Measurements from ENCODE around the gene ZNF214. TPM values are rescaled to one million over a fixed set of nuclear protein-coding genes. Genes with fewer than 3 reads are reported as not detected.

Gene ZNF214
- 1 to 10 TPM in 1 of 4 donors, under 1 TPM in 2, not detected in 1; 0.27 to 6.8 (median 0.97) TPM for polyA plus RNA-seq
- long read RNA-seq, donor 1, partial matches to known transcripts = 0 of 1 reads
- long read RNA-seq, donor 1, other reads (novel, unspliced or antisense) = 0 of 1 reads
- long read RNA-seq, donor 2 = 0 reads
- long read RNA-seq, donor 3 = 0 reads
- long read RNA-seq, donor 4 = 0 reads
- long read RNA-seq, donor 5 = 0 reads
- long read RNA-seq, donor 6, partial matches to known transcripts = 0 of 1 reads
- long read RNA-seq, donor 6, other reads (novel, unspliced or antisense) = 0 of 1 reads
- long read RNA-seq, donor 7 = 0 reads
- long read RNA-seq, donor 8 = 0 reads
- long read RNA-seq, donor 9 = 0 reads
- long read RNA-seq, donor 10, partial matches to known transcripts = 0 of 1 reads
- long read RNA-seq, donor 10, other reads (novel, unspliced or antisense) = 0 of 1 reads

GRCh38 chr11:7020183-7020917 is at the start of gene ZNF214, which contains the start of gene NLRP14:
Gene ZNF214 (minus strand): TSS chr11:7020346. CDS start chr11:7002835, 17,511 bp downstream.
Gene NLRP14 (plus strand): TSS chr11:7020479. CDS start chr11:7038587, 18,108 bp downstream.
- H3K27ac ChIP-seq (ENCODE audit: low read depth in 1 of 3, low read length in 2 of 3) = peak within 1 kb of the TSS in 2 of 3 donors; percentile 83 to 92
- peaks cover 0 to 4% (median 3%) of the 10 kb centered on the region in 3 donors for H3K4me1 ChIP-seq (ENCODE audit: control insufficient read depth in 3 of 3, insufficient read depth in 2 of 3, low read depth in 1 of 3, low read length in 2 of 3)
- DNase-seq = peak; percentile 97 to 99
- peaks cover 0 to 3% of the 10 kb centered on the region in 2 donors for H3K9me3 ChIP-seq (ENCODE audit: control insufficient read depth in 2 of 2, insufficient read depth in 1 of 2, low read depth in 1 of 2, low read length in 1 of 2)
- peaks cover 0 to 4% (median 0%) of the 10 kb centered on the region in 3 donors for H3K36me3 ChIP-seq (ENCODE audit: control insufficient read depth in 3 of 3, insufficient read depth in 2 of 3, low read depth in 1 of 3, low read length in 3 of 3)
- FAIRE-seq = no peak
- WGBS, 3 donors = 3 to 6% (median 5%) methylated on average over 47 of the region's 47 CpGs
- H3K27me3 ChIP-seq (ENCODE audit: control insufficient read depth in 3 of 3, insufficient read depth in 3 of 3, low read length in 3 of 3) = no peaks in the 10 kb centered on the region
- H3K4me3 ChIP-seq (ENCODE audit: low read depth in 1 of 3, low read length in 3 of 3) = peak within 1 kb of the TSS; percentile 27 to 95 (median 73)

GRCh38 chr11:7062534-7062933 is 42.4 kb upstream of the ZNF214 start:
- DNase-seq = no peak

GRCh38 chr11:7060868-7061267 is 40.7 kb upstream of the ZNF214 start:
- no peaks in the 10 kb centered on the region for H3K27me3 ChIP-seq (ENCODE audit: control insufficient read depth in 3 of 3, insufficient read depth in 3 of 3, low read length in 3 of 3)
- H3K9me3 ChIP-seq (ENCODE audit: control insufficient read depth in 2 of 2, insufficient read depth in 1 of 2, low read depth in 1 of 2, low read length in 1 of 2) = no peaks in the 10 kb centered on the region
- 65 to 76% (median 71%) methylated on average over 1 of the region's 1 CpG for WGBS, 3 donors
- FAIRE-seq (no peak), DNase-seq (peak in 1 of 2 donors; percentile 7)
- H3K27ac ChIP-seq (ENCODE audit: low read depth in 1 of 3, low read length in 2 of 3) = no peak overlapping the region
- H3K36me3 ChIP-seq (ENCODE audit: control insufficient read depth in 3 of 3, insufficient read depth in 2 of 3, low read depth in 1 of 3, low read length in 3 of 3) = no peaks in the 10 kb centered on the region
- H3K4me1 ChIP-seq (ENCODE audit: control insufficient read depth in 3 of 3, insufficient read depth in 2 of 3, low read depth in 1 of 3, low read length in 2 of 3) = no peaks in the 10 kb centered on the region
- H3K4me3 ChIP-seq (ENCODE audit: low read depth in 1 of 3, low read length in 3 of 3) = no peak overlapping the region

More at GRCh38 chr11:7062534-7062933, 42.4 kb upstream of the ZNF214 start:
- H3K4me3 ChIP-seq (ENCODE audit: low read depth in 1 of 3, low read length in 3 of 3) = no peak overlapping the region
- 92 to 94% (median 93%) methylated on average over 2 of the region's 2 CpGs for WGBS, 3 donors
- FAIRE-seq = no peak
- no peaks in the 10 kb centered on the region for H3K4me1 ChIP-seq (ENCODE audit: control insufficient read depth in 3 of 3, insufficient read depth in 2 of 3, low read depth in 1 of 3, low read length in 2 of 3)
- H3K27me3 ChIP-seq (ENCODE audit: control insufficient read depth in 3 of 3, insufficient read depth in 3 of 3, low read length in 3 of 3) = no peaks in the 10 kb centered on the region
- no peaks in the 10 kb centered on the region for H3K36me3 ChIP-seq (ENCODE audit: control insufficient read depth in 3 of 3, insufficient read depth in 2 of 3, low read depth in 1 of 3, low read length in 3 of 3)
- H3K9me3 ChIP-seq (ENCODE audit: control insufficient read depth in 2 of 2, insufficient read depth in 1 of 2, low read depth in 1 of 2, low read length in 1 of 2) = no peaks in the 10 kb centered on the region
- no peak overlapping the region for H3K27ac ChIP-seq (ENCODE audit: low read depth in 1 of 3, low read length in 2 of 3)

GRCh38 chr11:7057641-7058040 is 37.5 kb upstream of the ZNF214 start:
- 15 to 29% (median 21%) methylated on average over 2 of the region's 2 CpGs for WGBS, 3 donors
- H3K36me3 ChIP-seq (ENCODE audit: control insufficient read depth in 3 of 3, insufficient read depth in 2 of 3, low read depth in 1 of 3, low read length in 3 of 3) = no peaks in the 10 kb centered on the region
- H3K27me3 ChIP-seq (ENCODE audit: control insufficient read depth in 3 of 3, insufficient read depth in 3 of 3, low read length in 3 of 3) = no peaks in the 10 kb centered on the region
- H3K9me3 ChIP-seq (ENCODE audit: control insufficient read depth in 2 of 2, insufficient read depth in 1 of 2, low read depth in 1 of 2, low read length in 1 of 2) = no peaks in the 10 kb centered on the region
- H3K4me3 ChIP-seq (ENCODE audit: low read depth in 1 of 3, low read length in 3 of 3) = no peak overlapping the region
- DNase-seq (no peak), FAIRE-seq (no peak)
- H3K27ac ChIP-seq (ENCODE audit: low read depth in 1 of 3, low read length in 2 of 3) = no peak overlapping the region
- no peaks in the 10 kb centered on the region for H3K4me1 ChIP-seq (ENCODE audit: control insufficient read depth in 3 of 3, insufficient read depth in 2 of 3, low read depth in 1 of 3, low read length in 2 of 3)

GRCh38 chr11:7056828-7057513 is 36.8 kb upstream of the ZNF214 start:
- Histone ChIP-seq H3K36me3 (ENCODE audit: control insufficient read depth in 3 of 3, insufficient read depth in 2 of 3, low read depth in 1 of 3, low read length in 3 of 3) (no peaks in the 10 kb centered on the region), H3K27me3 (ENCODE audit: control insufficient read depth in 3 of 3, insufficient read depth in 3 of 3, low read length in 3 of 3) (no peaks in the 10 kb centered on the region)
- 60 to 75% (median 68%) methylated on average over 6 of the region's 6 CpGs for WGBS, 3 donors

GRCh38 chr11:7050191-7050590 is 30.0 kb upstream of the ZNF214 start:
- Histone ChIP-seq H3K9me3 (ENCODE audit: control insufficient read depth in 2 of 2, insufficient read depth in 1 of 2, low read depth in 1 of 2, low read length in 1 of 2) (no peaks in the 10 kb centered on the region), H3K4me1 (ENCODE audit: control insufficient read depth in 3 of 3, insufficient read depth in 2 of 3, low read depth in 1 of 3, low read length in 2 of 3) (no peaks in the 10 kb centered on the region), H3K36me3 (ENCODE audit: control insufficient read depth in 3 of 3, insufficient read depth in 2 of 3, low read depth in 1 of 3, low read length in 3 of 3) (no peaks in the 10 kb centered on the region), H3K4me3 (ENCODE audit: low read depth in 1 of 3, low read length in 3 of 3) (no peak overlapping the region), H3K27me3 (ENCODE audit: control insufficient read depth in 3 of 3, insufficient read depth in 3 of 3, low read length in 3 of 3) (no peaks in the 10 kb centered on the region), H3K27ac (ENCODE audit: low read depth in 1 of 3, low read length in 2 of 3) (no peak overlapping the region)
- 77 to 93% (median 87%) methylated on average over 1 of the region's 1 CpG for WGBS, 3 donors
- no peak for DNase-seq
- FAIRE-seq = no peak

More at GRCh38 chr11:7056828-7057513, 36.8 kb upstream of the ZNF214 start:
- Histone ChIP-seq H3K27ac (ENCODE audit: low read depth in 1 of 3, low read length in 2 of 3) (no peak overlapping the region), H3K9me3 (ENCODE audit: control insufficient read depth in 2 of 2, insufficient read depth in 1 of 2, low read depth in 1 of 2, low read length in 1 of 2) (no peaks in the 10 kb centered on the region), H3K4me1 (ENCODE audit: control insufficient read depth in 3 of 3, insufficient read depth in 2 of 3, low read depth in 1 of 3, low read length in 2 of 3) (no peaks in the 10 kb centered on the region), H3K4me3 (ENCODE audit: low read depth in 1 of 3, low read length in 3 of 3) (no peak overlapping the region)
- DNase-seq = no peak
- no peak for FAIRE-seq

- Histone ChIP-seq H3K9me3 (ENCODE audit: control insufficient read depth in 2 of 2, insufficient read depth in 1 of 2, low read depth in 1 of 2, low read length in 1 of 2) (no peaks in the 10 kb centered on the region), H3K4me3 (ENCODE audit: low read depth in 1 of 3, low read length in 3 of 3) (no peak overlapping the region), H3K36me3 (ENCODE audit: control insufficient read depth in 3 of 3, insufficient read depth in 2 of 3, low read depth in 1 of 3, low read length in 3 of 3) (no peaks in the 10 kb centered on the region), H3K4me1 (ENCODE audit: control insufficient read depth in 3 of 3, insufficient read depth in 2 of 3, low read depth in 1 of 3, low read length in 2 of 3) (no peaks in the 10 kb centered on the region), H3K27ac (ENCODE audit: low read depth in 1 of 3, low read length in 2 of 3) (no peak overlapping the region), H3K27me3 (ENCODE audit: control insufficient read depth in 3 of 3, insufficient read depth in 3 of 3, low read length in 3 of 3) (no peaks in the 10 kb centered on the region)
- DNase-seq (no peak), FAIRE-seq (no peak)
- 47 to 51% (median 50%) methylated on average over 3 of the region's 3 CpGs for WGBS, 3 donors
Measured at GRCh38 chr11:7046474-7047175, 26.5 kb upstream of the ZNF214 start.

Measured in small intestine (tissue), 16 donors.